OCI-LY3 (cell line): Measurements from ENCODE around the gene NRXN2.

Experiments
- H2AFZ ChIP-seq: fragments of 200-600, 300-600 bp; shearing (Covaris generic); 2 replicates; pipeline ENCODE4 v1.6.0; 2014; ENCODE audit warnings: antibody characterized with exemption, low read depth, low read length
- H3K27ac ChIP-seq: fragments of 200-600, 300-600 bp; sonication (generic); 2 replicates; pipeline ENCODE4 v1.5.1; 2014; ENCODE audit warnings: mild to moderate bottlenecking, low read length, moderate library complexity, mixed read lengths
- H3K27me3 ChIP-seq: fragments of 200-600, 300-600 bp; sonication (generic); 2 replicates; pipeline ENCODE4 v1.6.1; 2014; ENCODE audit warnings: low read depth, low read length, mixed read lengths
- H3K36me3 ChIP-seq: fragments of 200-600, 300-600 bp; sonication (generic); replicated peaks from 2 replicates; pipeline ENCODE3; 2014; ENCODE audit warnings: low read depth, low read length, mixed read lengths
- H3K4me1 ChIP-seq: fragments of 300-600, 200-600 bp; sonication (generic); 2 replicates; pipeline ENCODE4 v1.6.1; 2014; ENCODE audit warnings: low read length, mixed read lengths
- H3K4me2 ChIP-seq: fragments of 200-600, 300-600 bp; sonication (generic); 2 replicates; pipeline ENCODE4 v1.6.1; 2014; ENCODE audit warnings: low read length, mixed read lengths
- H3K4me3 ChIP-seq: fragments of 300-600, 200-600 bp; sonication (generic); 2 replicates; pipeline ENCODE4 v1.5.1; 2014; ENCODE audit warnings: antibody characterized with exemption, mild to moderate bottlenecking, low read length, moderate library complexity
- H3K79me2 ChIP-seq: fragments of 300-600, 200-600 bp; shearing (Covaris generic); 2 replicates; pipeline ENCODE4 v1.6.1; 2014; ENCODE audit warnings: mild to moderate bottlenecking, low read length, mixed read lengths
- H3K9ac ChIP-seq: fragments of 300-600, 200-600 bp; shearing (Covaris generic); 2 replicates; pipeline ENCODE4 v1.6.0; 2014; ENCODE audit warnings: mild to moderate bottlenecking, low read length, moderate library complexity
- H3K9me3 ChIP-seq: fragments of 200-600, 300-600 bp; shearing (Covaris generic); 2 replicates; pipeline ENCODE4 v1.6.1; 2014; ENCODE audit warnings: low read length, mixed read lengths; ENCODE audit not compliant: insufficient read depth
- H4K20me1 ChIP-seq: fragments of 200-600, 300-600 bp; sonication (generic); 2 replicates; pipeline ENCODE4 v1.6.1; 2016; ENCODE audit warnings: low read length, mixed read lengths; ENCODE audit not compliant: insufficient read depth
- EZH2phosphoT487 ChIP-seq: fragments of 200-600 bp; shearing (Covaris generic); IDR thresholded peaks from 2 replicates; pipeline ENCODE4 v1.6.1; 2018; ENCODE audit warnings: antibody characterized with exemption, mixed run types, low read depth
- TF ChIP-seq, protein P1 (sequence below): fragments of 200-600, 300-600 bp; sonication (generic); IDR thresholded peaks from 2 replicates; pipeline ENCODE4 v1.5.1; 2014; ENCODE audit warnings: antibody characterized with exemption, low read length, low read depth

Gene NRXN2

DNA sequence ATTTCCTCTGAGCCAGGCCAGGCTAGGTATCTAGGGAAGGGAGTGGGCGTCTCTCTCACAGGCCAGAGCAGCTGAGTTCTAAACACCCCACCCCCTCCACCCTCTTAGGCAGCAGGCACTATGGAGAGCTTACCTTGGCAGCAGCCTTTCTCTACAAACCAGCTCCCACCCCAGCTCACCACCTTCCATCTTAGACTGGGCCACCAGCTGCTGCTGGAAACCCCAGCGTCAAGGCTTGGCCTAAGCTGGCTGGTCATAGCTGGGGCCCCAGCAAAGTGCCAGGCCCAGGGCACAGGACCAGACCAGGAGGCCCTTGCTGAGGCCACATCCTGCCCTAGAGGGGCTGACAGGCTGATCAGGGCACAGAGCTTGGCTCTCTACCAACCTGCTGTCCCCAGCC lies 111.8 kb downstream of the NRXN2 start:
- H3K27ac ChIP-seq: no peak overlapping the region
- H2AFZ ChIP-seq: no peak overlapping the region
- TF ChIP-seq, protein P1, sequence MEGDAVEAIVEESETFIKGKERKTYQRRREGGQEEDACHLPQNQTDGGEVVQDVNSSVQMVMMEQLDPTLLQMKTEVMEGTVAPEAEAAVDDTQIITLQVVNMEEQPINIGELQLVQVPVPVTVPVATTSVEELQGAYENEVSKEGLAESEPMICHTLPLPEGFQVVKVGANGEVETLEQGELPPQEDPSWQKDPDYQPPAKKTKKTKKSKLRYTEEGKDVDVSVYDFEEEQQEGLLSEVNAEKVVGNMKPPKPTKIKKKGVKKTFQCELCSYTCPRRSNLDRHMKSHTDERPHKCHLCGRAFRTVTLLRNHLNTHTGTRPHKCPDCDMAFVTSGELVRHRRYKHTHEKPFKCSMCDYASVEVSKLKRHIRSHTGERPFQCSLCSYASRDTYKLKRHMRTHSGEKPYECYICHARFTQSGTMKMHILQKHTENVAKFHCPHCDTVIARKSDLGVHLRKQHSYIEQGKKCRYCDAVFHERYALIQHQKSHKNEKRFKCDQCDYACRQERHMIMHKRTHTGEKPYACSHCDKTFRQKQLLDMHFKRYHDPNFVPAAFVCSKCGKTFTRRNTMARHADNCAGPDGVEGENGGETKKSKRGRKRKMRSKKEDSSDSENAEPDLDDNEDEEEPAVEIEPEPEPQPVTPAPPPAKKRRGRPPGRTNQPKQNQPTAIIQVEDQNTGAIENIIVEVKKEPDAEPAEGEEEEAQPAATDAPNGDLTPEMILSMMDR: no peak
- TF ChIP-seq EZH2phosphoT487: no peak
- H3K79me2 ChIP-seq: no peaks in the 10 kb centered on the region
- no peaks in the 10 kb centered on the region for H3K27me3 ChIP-seq
- H3K4me2 ChIP-seq: no peak overlapping the region
- no peak overlapping the region for H3K4me3 ChIP-seq
- H3K4me1 ChIP-seq: no peaks in the 10 kb centered on the region
- 0 out of 2 replicates have a peak, but pooled peaks cover 3% of the 10 kb centered on the region for H4K20me1 ChIP-seq
- no peaks in the 10 kb centered on the region for H3K9me3 ChIP-seq
- no peaks in the 10 kb centered on the region for H3K36me3 ChIP-seq
- no peak overlapping the region for H3K9ac ChIP-seq

DNA sequence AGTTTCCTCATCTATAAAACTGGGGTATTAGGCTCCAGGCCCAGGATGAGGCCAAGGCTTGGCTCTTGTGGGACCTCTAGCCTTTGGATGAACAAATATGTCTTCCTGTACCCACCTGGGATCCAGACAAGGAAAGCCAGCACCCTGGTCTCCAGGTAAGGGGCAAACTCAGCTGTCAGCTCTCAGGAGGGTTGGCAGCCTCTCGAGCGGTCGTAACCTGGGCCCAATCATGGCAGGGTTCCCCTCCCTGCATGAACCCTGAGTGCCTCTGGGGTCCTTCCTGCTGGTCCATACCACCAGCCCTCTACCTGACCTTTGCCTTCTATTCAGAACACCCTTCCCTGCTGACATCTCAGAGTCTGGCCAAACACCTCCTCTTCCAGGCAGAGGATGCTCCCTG lies 112.4 kb downstream of the NRXN2 start:
- Histone ChIP-seq H3K9ac (no peak overlapping the region), H3K27ac (no peak overlapping the region), H3K4me2 (no peak overlapping the region)

DNA sequence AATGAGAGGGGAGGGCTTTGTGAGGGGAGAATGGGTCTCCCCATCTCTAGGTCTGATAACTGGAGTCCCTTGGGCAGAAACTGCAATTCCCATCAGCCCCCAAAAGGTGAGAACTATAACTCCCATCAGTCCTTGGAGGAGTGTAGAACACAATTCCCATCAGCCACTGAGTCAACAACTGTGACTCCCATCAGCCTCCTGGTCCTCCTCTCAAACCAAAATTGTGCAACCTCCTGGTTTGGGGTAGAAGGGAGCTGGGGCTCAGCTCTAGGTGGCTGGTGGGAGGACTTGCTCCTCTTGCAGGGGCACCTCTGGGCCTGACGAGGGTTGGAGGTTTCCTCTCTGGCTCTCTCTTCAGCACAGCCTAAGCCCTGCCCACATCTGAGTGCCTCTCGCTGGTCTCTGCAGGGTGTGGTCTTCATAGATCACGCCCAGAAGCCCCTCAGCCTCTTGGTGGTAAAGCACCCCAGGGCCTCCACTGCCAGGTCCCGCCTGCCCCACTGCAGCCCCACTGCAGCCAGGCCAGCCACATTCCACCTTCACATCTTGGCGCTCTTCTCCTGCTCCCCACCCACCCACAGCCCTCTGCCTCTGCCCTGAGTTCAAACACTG lies 113.5 kb downstream of the NRXN2 start:
- no peak overlapping the region for H3K4me2 ChIP-seq
- H3K27ac ChIP-seq: no peak overlapping the region
- H3K4me1 ChIP-seq: no peaks in the 10 kb centered on the region
- H3K4me3 ChIP-seq: no peak overlapping the region
- no peaks in the 10 kb centered on the region for H3K9me3 ChIP-seq
- peaks cover 16% of the 10 kb centered on the region for H3K27me3 ChIP-seq
- H2AFZ ChIP-seq: no peak overlapping the region
- H3K79me2 ChIP-seq: no peaks in the 10 kb centered on the region
- TF ChIP-seq EZH2phosphoT487: no peak
- TF ChIP-seq, protein P1: no peak
- no peaks in the 10 kb centered on the region for H4K20me1 ChIP-seq
- no peaks in the 10 kb centered on the region for H3K36me3 ChIP-seq
- H3K9ac ChIP-seq: no peak overlapping the region

More for the DNA sequence above, 112.4 kb downstream of the NRXN2 start:
- TF ChIP-seq EZH2phosphoT487: no peak
- TF ChIP-seq, protein P1: no peak
- H3K4me1 ChIP-seq: no peaks in the 10 kb centered on the region
- no peaks in the 10 kb centered on the region for H3K9me3 ChIP-seq
- no peaks in the 10 kb centered on the region for H3K79me2 ChIP-seq
- H4K20me1 ChIP-seq: 0 out of 2 replicates have a peak, but pooled peaks cover 3% of the 10 kb centered on the region
- H3K36me3 ChIP-seq: no peaks in the 10 kb centered on the region
- H3K27me3 ChIP-seq: 0 out of 2 replicates have a peak, but pooled peaks cover 5% of the 10 kb centered on the region
- no peak overlapping the region for H2AFZ ChIP-seq
- H3K4me3 ChIP-seq: no peak overlapping the region

DNA sequence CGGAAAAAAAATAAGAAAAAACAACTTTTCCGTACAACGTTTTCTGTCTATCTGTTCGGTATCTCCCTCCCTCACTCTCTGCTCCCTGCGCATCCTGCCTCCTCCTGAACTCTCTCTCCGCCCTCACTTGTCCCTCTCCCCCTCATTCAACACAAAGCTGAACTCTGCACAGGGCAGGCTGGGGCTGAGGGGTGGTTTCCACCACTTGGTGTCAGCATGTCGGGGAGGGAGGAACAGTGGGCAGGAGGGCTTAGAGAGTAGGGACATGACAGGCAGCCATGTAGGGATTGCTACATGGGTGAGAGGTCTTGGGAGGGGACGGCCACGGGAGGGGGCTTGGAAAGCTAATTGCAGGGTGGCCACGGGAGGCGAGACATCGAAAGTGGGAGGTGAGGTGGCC lies 114.4 kb downstream of the NRXN2 start:
- Histone ChIP-seq H2AFZ (no peak overlapping the region), H3K4me1 (no peaks in the 10 kb centered on the region), H4K20me1 (no peaks in the 10 kb centered on the region), H3K36me3 (no peaks in the 10 kb centered on the region), H3K9ac (no peak overlapping the region), H3K4me2 (no peak overlapping the region), H3K79me2 (no peaks in the 10 kb centered on the region), H3K27ac (no peak overlapping the region), H3K4me3 (no peak overlapping the region), H3K9me3 (no peaks in the 10 kb centered on the region), H3K27me3 (peaks cover 25% of the 10 kb centered on the region)
- no peak for TF ChIP-seq EZH2phosphoT487
- TF ChIP-seq, protein P1: no peak
